ENCODE data around the gene TRPM7.
"Not testable (repeated sequence)": the region's sequence is repeated elsewhere in the genome, so short reads cannot be mapped to it uniquely, and the experiment has no call there.

The TRPM7 gene

DNA sequence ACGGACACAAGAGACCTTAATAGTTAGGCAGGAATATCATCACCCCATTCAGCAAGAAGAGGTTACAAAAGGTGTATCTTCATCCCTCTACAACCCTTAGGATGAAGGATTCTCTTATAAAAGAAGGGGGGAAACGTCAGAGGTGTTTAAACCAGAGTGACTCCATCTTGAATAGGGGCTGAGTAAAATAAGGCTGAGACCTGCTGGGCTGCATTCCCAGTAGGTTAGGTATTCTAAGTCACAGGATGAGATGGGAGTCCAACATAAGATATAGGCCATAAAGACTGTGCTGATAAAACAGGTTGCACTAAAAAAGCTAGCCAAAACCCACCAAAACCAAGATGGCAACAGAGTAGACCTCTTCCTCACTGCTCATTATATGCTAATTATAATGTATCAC, 16.5 kb downstream of the TRPM7 start:
- no peak for DNase-seq (ENCODE audit: low read depth)

DNA sequence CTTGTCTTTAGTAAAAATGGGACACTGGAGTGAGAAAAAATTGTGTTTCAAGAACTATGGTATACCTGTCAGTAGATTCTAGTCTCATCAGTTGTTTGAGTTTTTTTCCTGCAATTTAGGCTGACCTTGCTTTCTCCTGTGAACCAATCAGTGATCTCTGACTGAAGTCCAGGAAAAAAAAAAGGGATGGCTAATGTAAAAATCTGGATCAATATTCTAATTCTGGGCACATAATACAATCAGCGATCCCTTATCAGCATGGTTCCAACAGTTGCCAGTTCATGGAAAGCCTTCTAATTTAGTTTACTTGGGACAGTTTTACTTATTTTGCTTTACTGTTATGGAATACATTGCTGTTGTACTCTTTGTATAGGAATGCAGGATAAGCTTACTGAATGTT, 17.0 kb downstream of the TRPM7 start:
- no peak for DNase-seq (ENCODE audit: low read depth)

DNA sequence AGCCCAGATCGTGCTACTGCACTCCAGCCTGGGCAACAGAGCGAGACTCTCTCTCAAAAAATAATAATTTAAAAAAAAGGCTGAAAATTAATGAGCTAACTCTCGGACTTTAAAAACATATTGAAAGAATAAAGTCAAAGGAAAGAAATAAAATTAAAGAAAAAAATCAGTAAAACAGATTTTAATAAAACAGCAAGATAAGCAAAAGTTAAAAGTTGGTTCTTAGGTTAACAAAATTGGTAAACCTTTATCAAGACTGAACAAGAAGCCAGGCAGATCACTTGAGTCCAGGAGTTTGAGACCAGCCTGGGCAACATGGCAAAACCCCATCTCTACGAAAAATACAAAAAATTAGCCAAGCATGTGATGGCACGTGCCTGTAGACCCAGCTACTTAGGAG, 20.7 kb downstream of the TRPM7 start:
- no peak for DNase-seq (ENCODE audit: low read depth)

DNA sequence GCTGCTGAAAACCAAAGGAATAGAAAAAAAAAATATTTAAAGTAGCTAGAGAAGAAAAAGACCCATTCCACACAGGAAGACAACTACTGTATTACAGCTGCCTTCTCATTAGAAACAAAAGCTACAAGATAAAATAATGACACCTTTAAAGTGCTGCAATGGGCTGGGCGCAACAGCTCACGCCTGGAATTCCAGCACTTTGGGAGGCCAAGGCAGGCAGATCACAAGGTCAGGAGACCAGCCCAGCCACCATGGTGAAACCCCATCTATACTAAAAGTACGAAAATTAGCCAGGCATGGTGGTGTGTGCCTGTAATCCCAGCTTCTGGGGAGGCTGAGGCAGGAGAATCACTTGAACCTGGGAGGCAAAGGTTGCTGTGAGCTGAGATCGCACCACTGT, 31.0 kb downstream of the TRPM7 start:
- no peak for DNase-seq (ENCODE audit: low read depth)

DNA sequence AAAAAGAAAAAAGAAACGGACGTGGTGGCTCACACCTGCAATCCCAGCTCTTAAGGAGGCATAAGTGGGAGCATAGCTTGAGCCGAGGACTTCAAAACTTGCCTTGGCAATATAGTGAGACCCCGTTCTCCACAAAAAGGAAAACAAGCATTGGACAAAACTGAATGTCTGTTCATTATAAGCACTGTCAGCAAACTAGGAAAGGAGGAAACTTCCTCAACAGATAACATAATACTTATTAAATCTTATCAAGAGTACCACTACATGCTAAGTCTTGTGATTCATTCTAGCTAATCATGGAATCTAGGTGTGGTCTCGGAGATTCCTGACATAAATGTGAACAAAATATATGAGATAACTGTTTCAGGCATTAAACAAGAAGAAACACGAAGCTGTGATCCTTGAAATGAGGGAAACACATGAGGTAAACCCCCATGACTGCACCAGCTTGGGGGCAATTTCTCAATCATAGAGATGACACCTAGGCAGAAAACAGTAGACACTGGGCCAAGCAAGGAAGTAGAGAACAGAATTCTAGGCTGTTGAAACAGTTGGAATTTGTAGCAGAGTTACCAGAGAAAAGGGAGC, 33.3 kb downstream of the TRPM7 start:
- DNase-seq (ENCODE audit: low read depth): peak; percentile 51

DNA sequence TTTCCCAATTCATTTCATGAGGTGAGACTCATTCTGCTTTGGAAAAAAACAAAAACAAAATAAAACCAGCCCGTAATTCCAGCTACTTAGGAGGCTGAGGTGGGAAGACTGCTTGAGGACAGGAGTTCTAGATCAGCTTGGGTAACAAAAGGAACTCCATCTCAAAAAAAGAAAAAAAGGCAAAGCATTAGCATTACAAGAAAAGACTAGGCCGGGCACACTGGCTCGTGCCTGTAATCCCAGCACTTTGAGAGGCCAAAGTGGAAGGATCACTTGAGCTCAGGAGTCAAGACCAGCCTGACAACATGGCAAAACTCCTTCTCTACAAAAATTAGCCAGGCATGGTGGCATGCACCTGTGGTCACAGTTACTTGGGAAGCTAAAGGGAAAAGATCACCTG, 33.9 kb downstream of the TRPM7 start:
- DNase-seq (ENCODE audit: low read depth): no peak

DNA sequence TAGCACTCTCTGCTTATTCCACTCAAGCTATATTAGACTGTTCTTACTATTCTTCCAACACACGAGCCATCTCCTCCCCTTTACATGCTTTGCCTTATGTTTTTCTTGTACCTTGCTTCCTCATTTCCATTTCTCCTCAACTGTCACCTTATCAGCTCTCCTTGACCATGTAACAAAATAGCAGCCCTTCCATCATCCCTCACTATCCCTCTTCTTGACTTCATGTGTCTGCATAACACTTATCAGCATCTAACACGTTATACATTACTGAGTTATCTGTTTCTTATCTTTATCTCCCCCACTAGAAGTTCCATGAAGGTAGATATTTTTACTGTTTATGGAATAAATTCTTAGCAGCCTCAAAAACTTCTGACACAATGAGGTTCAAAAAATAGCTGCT, 45.3 kb downstream of the TRPM7 start:
- no peak for DNase-seq (ENCODE audit: low read depth)

DNA sequence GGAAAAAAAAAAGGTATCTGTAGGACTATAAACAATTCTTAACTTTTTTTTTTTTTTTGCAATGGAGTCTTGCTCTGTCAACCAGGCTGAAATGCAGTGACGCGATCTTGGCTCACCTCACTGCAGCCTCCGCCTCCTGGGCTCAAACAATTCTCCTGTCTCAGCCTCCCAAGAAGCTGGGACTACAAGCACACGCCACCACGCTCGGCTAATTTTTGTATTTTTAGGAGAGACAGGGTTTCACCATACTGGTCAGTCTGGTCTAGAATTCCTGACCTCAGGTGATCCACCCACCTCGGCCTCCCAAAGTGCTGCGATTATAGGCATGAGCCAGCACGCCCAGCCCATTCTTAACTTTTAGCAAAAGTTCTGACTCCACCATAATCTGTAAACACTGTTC, 50.5 kb downstream of the TRPM7 start:
- DNase-seq (ENCODE audit: low read depth): no peak

DNA sequence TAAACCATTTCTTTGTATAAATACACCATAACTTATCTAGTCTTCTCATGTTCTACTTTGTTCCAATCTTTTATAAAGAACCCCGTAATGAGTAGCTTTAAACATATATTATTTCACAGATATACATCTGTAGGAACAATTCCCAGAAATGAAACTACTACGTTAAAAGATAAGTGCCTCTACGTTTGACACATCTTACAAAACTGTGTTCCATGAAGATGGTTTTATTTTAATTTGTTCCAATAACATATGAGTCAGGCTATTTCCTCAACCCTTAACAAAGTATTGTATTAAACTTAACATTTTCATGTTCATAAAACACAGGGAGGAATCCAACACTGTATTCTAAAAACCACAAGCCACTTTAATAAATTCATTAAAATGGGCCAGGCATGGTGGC, 52.9 kb downstream of the TRPM7 start:
- peak; percentile 26 for DNase-seq (ENCODE audit: low read depth)

DNA sequence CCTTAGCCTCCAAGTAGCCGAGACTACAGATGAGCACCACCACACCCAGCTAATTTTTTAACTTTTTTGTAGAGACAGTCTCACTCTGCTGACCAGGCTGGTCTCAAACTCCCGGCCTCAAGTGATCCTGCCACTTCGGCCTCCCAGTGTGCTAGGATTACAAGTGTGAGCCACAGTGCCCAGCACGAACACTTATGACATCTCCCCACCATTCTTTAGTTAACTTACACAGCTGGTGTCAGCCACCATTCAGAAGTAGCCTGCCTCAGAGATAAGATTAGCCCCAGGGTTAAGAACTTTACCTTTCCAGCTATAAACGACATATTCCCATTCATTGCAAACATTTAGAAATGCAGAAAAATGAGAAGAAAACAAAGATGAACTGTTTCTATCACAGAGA, 58.2 kb downstream of the TRPM7 start:
- DNase-seq (ENCODE audit: low read depth): no peak

DNA sequence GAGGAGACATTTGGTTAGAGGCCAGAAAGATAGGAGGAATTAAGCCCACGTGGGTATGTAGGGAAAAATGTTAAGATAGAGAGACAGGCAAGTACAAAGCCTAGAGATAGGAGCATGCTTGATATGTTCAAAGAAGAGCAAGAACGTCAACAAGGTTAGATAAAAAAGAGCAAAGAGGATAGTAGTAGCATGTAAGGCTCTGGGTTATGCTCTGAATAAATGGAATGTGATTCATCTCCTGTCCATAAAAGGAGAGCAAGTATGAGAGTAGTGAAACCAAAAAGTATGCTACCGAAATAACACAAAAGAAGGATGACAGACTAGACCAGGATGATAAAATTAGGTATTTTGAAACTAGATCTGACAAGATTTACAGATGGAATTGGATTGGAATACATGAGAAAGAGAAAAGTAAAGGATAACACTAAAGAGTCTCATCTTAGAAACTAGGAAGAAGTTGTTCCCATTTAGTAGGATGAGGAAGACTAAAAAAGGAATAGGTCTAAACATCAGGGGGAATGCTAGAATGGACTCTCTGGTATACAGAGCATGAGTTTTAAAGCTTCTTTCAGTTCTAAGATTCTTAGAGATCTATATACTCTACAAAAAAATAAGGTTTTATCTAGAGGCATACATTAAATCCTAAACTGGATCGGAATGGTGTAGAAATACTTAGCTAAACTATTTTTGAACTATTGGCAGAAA, 59.1 kb downstream of the TRPM7 start:
- peak; percentile 69 for DNase-seq (ENCODE audit: low read depth)

DNA sequence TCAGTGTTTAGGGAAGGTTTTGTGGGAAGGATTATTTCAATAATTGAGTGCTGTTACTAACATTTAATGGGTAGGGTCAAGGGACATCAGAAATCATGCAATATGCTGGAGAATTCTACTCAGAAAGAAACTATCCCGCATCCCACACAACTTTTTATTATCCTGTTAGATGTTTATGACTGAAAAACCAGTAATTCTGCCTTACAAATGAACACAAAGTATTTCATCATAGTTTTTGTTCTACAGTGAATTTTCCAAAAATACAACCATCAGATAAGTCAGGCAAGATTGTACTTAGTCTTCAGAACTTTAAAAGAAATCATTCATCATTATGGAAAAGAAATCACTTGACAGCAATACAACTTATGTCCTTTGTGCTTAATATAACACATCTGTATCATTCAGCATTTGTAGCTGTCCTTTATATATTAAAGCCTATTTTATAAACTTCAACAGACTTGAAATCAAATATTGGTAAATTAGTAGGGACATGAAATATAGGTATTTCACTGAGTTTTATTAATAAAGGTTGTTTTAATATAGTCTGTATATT, 61.9 kb downstream of the TRPM7 start:
- peak; percentile 10 for DNase-seq (ENCODE audit: low read depth)

DNA sequence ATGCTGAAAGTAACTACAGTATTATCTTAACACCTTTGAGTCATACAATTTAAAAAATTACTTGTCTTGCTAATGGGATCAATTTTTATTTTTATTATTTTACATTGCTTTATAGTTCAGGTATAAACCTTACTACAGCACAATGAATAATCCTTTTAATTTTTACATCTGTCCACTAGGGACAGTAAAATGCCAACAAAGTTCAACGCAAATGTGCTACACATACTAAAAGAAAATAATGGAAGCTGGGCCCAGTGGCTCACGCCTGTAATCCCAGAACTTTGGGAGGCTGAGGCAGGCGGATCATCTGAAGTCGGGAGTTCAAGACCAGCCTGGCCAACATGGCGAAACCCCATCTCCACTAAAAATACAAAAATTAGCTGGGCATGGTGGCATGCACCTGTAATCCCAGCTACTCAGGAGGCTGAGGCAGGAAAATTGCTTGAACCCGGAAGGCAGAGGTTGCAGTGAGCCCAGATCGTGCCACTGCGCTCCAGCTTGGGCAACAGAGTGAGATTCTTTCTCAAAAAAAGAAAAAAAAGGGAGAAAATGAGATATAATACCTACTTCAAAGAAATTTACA, 64.1 kb downstream of the TRPM7 start:
- DNase-seq (ENCODE audit: low read depth): peak; percentile 26

DNA sequence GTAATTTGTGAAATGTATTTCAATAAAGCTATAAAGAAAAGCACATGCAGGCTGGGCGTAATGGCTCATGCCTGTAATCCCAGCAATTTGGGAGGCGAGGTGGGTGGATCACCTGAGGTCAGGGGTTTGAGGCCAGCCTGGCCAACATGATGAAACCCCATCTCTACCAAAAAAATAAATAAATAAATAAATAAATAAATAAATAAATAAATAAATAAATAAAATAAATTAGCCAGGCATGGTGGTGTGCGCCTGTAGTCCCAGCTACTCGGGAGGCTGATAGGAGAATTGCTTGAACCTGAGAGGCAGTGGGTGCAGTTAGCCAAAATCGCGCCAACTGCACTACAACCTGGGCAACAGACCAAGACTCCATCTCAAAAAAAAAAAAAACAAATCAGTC, 69.6 kb downstream of the TRPM7 start:
- not testable (repeated sequence) for DNase-seq (ENCODE audit: low read depth)

DNA sequence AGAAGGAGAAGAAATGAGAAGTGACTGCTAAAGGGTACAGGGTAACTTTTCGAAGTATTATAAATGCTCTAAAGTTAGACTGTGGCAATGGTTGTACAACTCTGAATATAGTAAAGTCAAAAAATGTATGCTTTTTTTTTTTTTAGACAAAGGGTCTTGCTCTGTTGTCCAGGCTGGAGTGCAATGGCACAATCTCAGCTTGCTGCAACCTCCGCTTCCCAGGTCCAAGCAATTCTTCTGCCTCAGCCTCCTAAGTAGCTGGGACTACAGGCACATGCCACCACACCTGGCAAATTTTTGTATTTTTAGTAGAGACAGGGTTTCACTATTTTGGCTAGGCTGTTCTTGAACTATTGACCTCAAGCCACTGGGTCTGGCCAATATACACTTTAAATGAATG, 70.0 kb downstream of the TRPM7 start:
- DNase-seq (ENCODE audit: low read depth): not testable (repeated sequence)

DNA sequence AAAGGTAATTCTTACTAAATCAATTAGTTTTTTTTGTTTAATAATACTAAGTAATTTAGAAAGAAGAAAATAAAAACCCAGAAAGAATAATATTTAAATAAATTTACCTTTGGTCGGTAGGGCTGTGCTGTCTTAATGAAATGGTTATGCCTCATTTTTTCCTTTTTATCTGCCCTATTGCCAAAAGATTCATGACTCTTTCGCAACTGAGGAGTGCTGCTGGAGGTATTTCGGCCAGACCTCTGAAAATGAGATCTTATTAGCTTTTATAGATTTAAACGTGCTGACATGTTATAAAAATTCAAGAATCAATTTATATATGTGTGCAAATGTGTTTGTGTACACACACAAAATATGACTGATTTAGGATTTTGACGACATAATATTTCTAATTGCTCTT, 73.0 kb downstream of the TRPM7 start:
- peak; percentile 22 for DNase-seq (ENCODE audit: low read depth)

DNA sequence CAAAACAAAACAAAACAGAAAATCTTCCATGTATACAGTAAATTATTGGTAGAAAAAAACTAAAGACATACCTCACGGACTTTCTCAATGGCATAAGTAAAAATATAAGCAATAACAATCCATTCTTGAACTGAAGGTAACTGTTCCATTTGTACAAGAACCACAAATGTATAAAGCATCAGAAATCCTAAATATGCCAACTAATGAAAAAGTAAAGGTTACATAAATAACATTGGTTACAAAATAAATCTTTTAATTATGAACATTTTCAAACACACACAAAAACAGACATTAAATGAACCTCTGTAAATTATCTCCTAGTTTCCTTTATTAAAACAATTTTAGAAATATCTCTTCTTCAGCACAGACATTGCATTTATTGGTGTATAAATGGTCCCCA, 79.5 kb downstream of the TRPM7 start:
- no peak for DNase-seq (ENCODE audit: low read depth)

DNA sequence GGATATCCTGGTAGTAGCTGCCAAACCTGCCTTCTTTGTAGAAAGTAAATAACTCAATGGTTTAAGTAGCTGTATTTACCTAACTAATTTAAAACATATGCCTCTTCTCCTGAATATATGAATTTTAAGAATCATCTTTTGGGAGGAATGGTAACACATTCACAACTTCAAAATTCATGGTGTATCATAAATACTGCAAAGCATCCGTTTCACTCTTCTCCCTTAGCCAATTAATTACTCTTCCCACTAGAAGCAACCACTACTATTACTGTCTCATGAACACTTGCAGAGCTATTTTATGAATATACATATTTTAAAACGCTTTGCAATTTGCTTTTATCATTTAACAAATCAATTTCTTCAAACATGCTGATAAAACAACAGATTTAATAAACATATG, 81.1 kb downstream of the TRPM7 start:
- DNase-seq (ENCODE audit: low read depth): no peak

DNA sequence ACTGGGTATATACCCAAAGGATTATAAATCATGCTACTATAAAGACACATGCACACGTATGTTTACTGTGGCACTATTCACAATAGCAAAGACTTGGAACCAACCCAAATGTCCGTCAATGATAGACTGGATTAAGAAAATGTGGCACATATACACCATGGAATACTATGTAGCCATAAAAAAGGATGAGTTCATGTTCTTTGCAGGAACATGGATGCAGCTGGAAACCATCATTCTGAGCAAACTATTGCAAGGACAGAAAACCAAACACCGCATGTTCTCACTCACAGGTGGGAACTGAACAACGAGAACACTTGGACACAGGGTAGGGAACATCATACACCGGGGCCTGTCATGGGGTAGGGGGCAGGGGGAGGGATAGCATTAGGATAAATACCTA, 84.6 kb downstream of the TRPM7 start:
- not testable (repeated sequence) for DNase-seq (ENCODE audit: low read depth)

DNA sequence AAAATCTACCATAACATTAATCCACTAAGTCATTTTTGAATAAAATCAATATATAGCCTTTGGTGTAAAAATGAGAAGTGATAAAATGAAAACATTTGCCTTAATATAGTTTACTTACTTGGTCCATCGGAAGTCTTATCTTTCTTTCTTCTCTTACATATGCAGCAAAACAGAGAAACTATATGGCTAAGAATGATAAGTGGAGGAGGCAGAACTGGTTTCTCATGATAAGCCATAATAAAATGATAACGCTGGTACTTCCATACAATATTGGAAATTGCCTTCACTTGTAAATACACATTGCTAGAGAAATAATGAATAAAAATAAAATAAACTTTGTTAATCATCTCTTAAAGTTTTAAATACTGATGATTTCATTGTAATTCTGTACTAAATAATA, 92.3 kb downstream of the TRPM7 start:
- DNase-seq (ENCODE audit: low read depth): no peak

DNA sequence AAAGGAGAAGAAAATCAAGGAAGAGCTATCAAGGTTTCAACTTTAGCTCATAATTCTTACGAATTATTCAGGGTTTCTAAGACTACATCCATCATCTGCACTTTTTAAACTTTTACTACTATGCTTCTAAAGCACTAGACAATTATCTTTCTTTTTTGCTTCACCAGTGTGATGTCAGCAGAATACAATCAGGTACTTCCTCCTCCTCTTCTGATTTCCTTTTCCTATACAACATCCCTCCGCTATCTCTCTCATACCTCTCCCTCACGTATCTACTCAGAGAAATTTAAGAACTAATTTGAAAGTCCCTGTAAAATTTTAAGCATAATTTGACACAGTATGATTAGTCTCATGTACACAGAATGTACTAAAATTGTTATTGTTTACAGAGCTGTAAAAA, 92.8 kb downstream of the TRPM7 start:
- no peak for DNase-seq (ENCODE audit: low read depth)

DNA sequence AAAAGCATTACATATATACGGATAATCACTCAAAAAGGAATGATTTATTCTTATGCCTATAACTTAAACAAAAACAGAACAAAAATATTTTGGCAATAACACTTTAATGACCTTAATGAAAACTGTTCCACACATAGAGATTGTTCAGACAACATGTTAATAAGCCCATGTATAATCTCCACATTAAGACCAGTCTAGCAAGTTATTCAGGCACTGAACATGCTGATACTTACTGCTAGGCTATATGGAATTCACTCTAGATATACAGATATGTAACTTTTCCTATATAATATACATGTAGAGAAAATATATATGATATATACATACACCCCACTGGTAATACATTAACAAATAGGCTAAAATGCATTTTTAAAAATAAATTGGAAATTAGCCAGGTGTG, 96.3 kb downstream of the TRPM7 start:
- DNase-seq (ENCODE audit: low read depth): no peak

DNA sequence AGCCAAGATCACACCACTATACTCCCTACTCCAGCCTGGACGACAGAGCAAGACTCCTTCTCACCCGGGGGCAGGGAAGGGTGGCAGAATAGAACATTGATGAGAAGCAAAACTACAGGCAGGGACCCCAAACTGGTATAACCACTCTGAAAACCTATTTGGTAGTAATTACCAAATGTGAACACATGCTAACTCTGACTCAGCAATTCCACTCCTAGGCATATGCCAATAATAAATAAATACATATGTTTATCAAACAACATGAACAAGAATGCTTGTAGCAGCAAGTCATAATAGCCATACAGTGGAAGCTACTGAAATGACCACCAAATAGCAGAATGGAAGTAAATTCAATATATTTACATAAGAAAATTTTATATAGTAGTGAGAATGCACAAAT, 109.1 kb downstream of the TRPM7 start:
- DNase-seq (ENCODE audit: low read depth): no peak

DNA sequence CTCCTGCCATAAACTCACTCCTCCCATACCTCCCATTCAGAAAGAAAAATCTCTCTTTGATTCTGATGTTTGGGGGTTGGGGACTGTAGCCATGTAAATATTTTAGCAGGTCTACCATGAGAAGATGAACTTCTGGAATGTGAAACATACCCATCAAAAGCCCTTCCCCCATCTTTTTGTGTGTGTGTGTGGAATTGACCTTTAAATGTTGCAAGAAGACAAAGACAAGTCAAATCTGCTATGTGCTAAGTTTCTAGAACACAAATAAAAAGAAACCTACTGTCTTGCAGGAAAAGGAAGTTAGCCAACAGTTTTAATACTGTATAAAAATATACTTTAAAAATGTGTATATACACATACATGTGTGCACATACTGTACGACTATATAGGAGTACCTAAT, 110.4 kb downstream of the TRPM7 start:
- DNase-seq (ENCODE audit: low read depth): no peak

Data from amniotic epithelial cell (primary cell).